Activated T-helper 2 cell treated with anti-CD3 and anti-CD28 coated beads, Interferon-gamma antibody, Interleukin-2, Interleukin-4, amounts not matched to agents 10 μg/mL and 5 μg/mL and 100 μg/mL, durations not matched to agents 14 hours and 24 hours and 36 hours (primary cell): ENCODE measurements around the gene VIL1. TPM values are rescaled to one million over a fixed set of nuclear protein-coding genes. Genes with fewer than 3 reads are reported as not detected.

ENCODE experiments used
- DNase-seq: peaks from one replicate; pipeline ENCODE4 v3.0.0; 2021; ENCODE audit warnings: low spot score
- H3K27ac Mint-ChIP-seq: one replicate; pipeline ENCODE4 v1.8.0; 2021; ENCODE audit warnings: mixed read lengths
- H3K27me3 Mint-ChIP-seq: one replicate; pipeline ENCODE4 v1.8.0; 2021; ENCODE audit warnings: low read depth, mixed read lengths
- H3K36me3 Mint-ChIP-seq: one replicate; pipeline ENCODE4 v1.8.0; 2021; ENCODE audit warnings: low read depth, mixed read lengths
- H3K4me1 Mint-ChIP-seq: one replicate; pipeline ENCODE4 v1.8.0; 2021; ENCODE audit warnings: low read depth, mixed read lengths
- H3K4me3 Mint-ChIP-seq: one replicate; pipeline ENCODE4 v1.8.0; 2021; ENCODE audit warnings: low read depth, mild to moderate bottlenecking, moderate library complexity, mixed read lengths
- H3K9me3 Mint-ChIP-seq: one replicate; pipeline ENCODE4 v1.8.0; 2021; ENCODE audit warnings: mixed read lengths
- intact Hi-C: fragments of 100-400 bp; cut with micrococcal nuclease; formaldehyde crosslinking; loops from one replicate; pipeline ENCODE4 v1.15.1; 2023
- total RNA-seq: library from RNA; stranded (reverse); gene quantifications from 2 replicates; pipeline ENCODE4 v1.2.3, GENCODE V29; 2022

The VIL1 gene
- total RNA-seq, result not detected in 2 replicates

GRCh38 chr2:218418717-218419458 lies at the start of gene VIL1:
Gene VIL1 (plus strand): TSS chr2:218419123. CDS start chr2:218423779, 4,656 bp downstream.
- intact Hi-C loops, result no loop called here
- H3K27me3 Mint-ChIP-seq, result no peaks in the 10 kb centered on the region
- H3K4me1 Mint-ChIP-seq, result no peaks in the 10 kb centered on the region
- no peak within 1 kb of the TSS for H3K4me3 Mint-ChIP-seq
- H3K27ac Mint-ChIP-seq, result no peak within 1 kb of the TSS
- no peak for DNase-seq
- no peaks in the 10 kb centered on the region for H3K36me3 Mint-ChIP-seq
- H3K9me3 Mint-ChIP-seq, result no peaks in the 10 kb centered on the region

DNA sequence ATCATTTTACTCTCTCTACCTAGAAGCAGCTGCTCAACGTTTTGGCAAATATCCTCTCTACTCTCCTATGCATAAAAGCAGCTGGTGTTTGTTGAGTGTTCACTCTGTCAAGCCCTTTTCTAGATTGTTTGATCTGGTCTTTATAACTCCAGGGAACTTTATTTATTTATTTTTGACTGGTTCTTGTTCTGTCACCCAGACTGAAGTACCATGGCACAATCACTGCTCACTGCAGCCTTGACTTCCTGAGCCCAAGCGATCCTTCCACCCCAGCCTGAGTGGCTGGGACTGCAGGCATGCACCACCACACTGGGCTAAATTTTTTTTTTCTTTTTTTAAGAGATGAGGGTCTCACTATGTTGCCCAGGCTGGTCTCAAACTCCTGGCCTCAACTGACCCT lies 49.6 kb upstream of the VIL1 start:
- Mint-ChIP-seq H3K4me1 (peaks cover 12% of the 10 kb centered on the region), H3K27me3 (peaks cover 14% of the 10 kb centered on the region), H3K27ac (no peak overlapping the region), H3K36me3 (no peaks in the 10 kb centered on the region), H3K9me3 (no peaks in the 10 kb centered on the region), H3K4me3 (peak overlapping the region; percentile 48)
- intact Hi-C loops, result loop anchor here (5.0 kb wide), 2 partner anchors 47 to 77 kb away; partner anchors contain the start of gene TMBIM1
- no peak for DNase-seq

DNA sequence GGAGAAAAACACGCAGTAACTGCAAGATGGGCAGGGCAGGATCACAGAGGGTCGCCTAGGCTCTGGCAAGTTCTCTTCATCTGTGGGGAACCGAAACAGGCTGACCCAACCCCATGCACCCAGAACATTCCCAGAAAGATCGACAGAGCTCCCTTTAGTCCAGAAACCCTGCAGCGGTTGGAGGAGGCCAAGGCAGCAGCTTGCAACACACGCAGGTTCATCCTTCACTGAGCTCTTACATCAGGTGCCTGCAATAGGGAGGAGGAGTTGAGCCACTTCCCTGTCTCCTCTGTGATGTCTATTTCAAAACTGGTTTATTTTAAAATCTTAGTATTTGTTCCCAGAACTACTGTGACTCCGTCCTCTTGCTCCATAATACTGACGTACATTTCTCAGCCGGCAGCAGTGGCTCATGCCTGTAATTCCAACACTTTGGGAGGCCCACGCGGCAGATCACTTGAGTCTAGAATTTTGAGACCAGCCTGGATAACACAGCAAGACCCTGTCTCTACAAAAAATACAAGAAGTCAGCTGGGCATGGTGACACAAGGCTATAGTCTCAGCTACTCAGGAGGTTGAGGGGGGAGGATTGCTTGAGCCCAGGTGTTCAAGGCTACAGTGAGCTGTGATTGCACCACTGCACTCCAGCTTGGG lies 48.4 kb upstream of the VIL1 start:
- DNase-seq, result no peak
- H3K27ac Mint-ChIP-seq, result no peak overlapping the region
- H3K9me3 Mint-ChIP-seq, result no peaks in the 10 kb centered on the region
- intact Hi-C loops, result no loop called here
- H3K27me3 Mint-ChIP-seq, result peaks cover 12% of the 10 kb centered on the region
- H3K36me3 Mint-ChIP-seq, result no peaks in the 10 kb centered on the region
- peaks cover 12% of the 10 kb centered on the region for H3K4me1 Mint-ChIP-seq
- no peak overlapping the region for H3K4me3 Mint-ChIP-seq

- Mint-ChIP-seq H3K4me3 (no peak overlapping the region), H3K27ac (no peak overlapping the region), H3K9me3 (no peaks in the 10 kb centered on the region), H3K27me3 (peaks cover 9% of the 10 kb centered on the region), H3K4me1 (peaks cover 10% of the 10 kb centered on the region), H3K36me3 (no peaks in the 10 kb centered on the region)
- no peak for DNase-seq
- intact Hi-C loops, result no loop called here
These were observed 47.0 kb upstream of the VIL1 start for GRCh38 chr2:218371983-218372350.

DNA sequence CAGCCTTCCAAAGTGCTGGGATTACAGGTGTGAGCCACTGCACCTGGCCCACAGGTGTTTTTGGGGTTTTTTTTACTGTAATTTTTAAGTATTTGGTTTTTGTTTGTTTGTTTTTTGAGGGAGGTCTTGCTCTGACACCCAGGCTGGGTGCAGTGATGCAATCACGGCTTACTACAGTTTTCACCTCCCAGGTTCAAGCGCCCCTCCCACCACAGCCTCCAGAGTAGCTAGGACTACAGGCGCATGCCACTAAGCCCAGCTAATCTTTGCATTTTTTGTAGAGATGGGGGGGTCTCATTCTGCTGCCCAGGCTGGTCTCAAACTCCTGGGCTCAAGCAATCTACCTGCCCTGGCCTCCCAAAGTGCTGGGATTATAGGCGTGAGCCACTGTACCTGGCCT lies 44.1 kb upstream of the VIL1 start:
- H3K4me3 Mint-ChIP-seq, result no peak overlapping the region
- no peaks in the 10 kb centered on the region for H3K9me3 Mint-ChIP-seq
- H3K4me1 Mint-ChIP-seq, result no peaks in the 10 kb centered on the region
- no peak for DNase-seq
- H3K27ac Mint-ChIP-seq, result no peak overlapping the region
- no peaks in the 10 kb centered on the region for H3K36me3 Mint-ChIP-seq
- peaks cover 11% of the 10 kb centered on the region for H3K27me3 Mint-ChIP-seq
- intact Hi-C loops, result no loop called here

- Mint-ChIP-seq H3K4me1 (no peaks in the 10 kb centered on the region), H3K9me3 (no peaks in the 10 kb centered on the region), H3K27me3 (peaks cover 6% of the 10 kb centered on the region), H3K4me3 (no peak overlapping the region), H3K36me3 (no peaks in the 10 kb centered on the region), H3K27ac (no peak overlapping the region)
- intact Hi-C loops, result no loop called here
- no peak for DNase-seq
These were observed 43.7 kb upstream of the VIL1 start for GRCh38 chr2:218375212-218375611.

DNA sequence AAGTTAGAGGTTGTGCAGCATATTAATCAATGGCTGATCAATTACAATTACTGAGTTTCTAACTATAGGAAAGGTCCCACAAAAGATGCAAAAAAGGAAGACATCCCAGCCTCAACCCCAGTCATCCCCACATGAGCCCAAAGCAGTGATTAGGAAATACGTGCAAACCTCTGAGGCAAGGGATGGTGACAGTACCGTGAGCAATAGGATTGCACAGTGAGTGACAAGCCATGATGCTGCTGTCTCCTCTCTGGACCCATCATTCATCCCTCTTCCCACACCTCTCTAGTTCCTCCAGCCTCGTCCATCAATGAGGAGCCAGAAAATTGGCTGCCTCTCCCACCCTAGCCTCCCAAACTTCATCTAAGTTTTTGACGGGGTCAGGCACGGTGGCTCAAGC lies 40.9 kb upstream of the VIL1 start:
- Mint-ChIP-seq H3K27ac (no peak overlapping the region), H3K4me1 (no peaks in the 10 kb centered on the region), H3K27me3 (peaks cover 10% of the 10 kb centered on the region), H3K36me3 (no peaks in the 10 kb centered on the region), H3K9me3 (no peaks in the 10 kb centered on the region), H3K4me3 (no peak overlapping the region)
- DNase-seq, result no peak
- intact Hi-C loops, result no loop called here

DNA sequence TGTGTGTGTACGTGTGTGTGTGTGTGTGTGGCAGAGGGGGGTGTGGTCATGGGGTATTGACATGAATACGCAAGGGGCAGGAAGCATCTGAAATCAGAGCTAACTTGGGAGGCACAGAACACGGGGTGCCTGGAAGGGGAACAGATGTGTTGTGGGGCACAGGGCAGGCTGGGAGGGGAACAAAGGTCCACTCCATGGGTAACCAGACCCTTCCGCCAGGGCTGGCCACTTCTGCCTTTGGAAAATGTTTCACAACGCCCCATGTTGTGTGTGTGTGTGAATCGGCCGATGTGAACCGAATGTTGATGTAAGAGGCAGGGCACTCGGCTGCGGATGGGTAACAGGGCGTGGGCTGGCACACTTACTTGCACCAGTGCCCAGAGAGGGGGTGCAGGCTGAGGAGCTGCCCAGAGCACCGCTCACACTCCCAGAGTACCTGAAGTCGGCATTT lies 37.0 kb upstream of the VIL1 start, which contains the start of gene SLC11A1:
TSS of gene SLC11A1 (plus strand) at position 358 of the 451 bp plus-strand sequence. CDS start 96 bp downstream, outside the sequence.
- no peak for DNase-seq
- no peaks in the 10 kb centered on the region for H3K4me1 Mint-ChIP-seq
- H3K36me3 Mint-ChIP-seq, result no peaks in the 10 kb centered on the region
- H3K27me3 Mint-ChIP-seq, result peaks cover 16% of the 10 kb centered on the region
- H3K27ac Mint-ChIP-seq, result no peak within 1 kb of the TSS
- intact Hi-C loops, result no loop called here
- no peaks in the 10 kb centered on the region for H3K9me3 Mint-ChIP-seq
- no peak within 1 kb of the TSS for H3K4me3 Mint-ChIP-seq

- Mint-ChIP-seq H3K27ac (no peak overlapping the region), H3K36me3 (no peaks in the 10 kb centered on the region), H3K9me3 (no peaks in the 10 kb centered on the region), H3K4me3 (no peak overlapping the region), H3K27me3 (peaks cover 20% of the 10 kb centered on the region), H3K4me1 (peaks cover 1% of the 10 kb centered on the region)
- intact Hi-C loops, result no loop called here
- no peak for DNase-seq
These were observed 36.1 kb upstream of the VIL1 start for GRCh38 chr2:218382785-218383184.

DNA sequence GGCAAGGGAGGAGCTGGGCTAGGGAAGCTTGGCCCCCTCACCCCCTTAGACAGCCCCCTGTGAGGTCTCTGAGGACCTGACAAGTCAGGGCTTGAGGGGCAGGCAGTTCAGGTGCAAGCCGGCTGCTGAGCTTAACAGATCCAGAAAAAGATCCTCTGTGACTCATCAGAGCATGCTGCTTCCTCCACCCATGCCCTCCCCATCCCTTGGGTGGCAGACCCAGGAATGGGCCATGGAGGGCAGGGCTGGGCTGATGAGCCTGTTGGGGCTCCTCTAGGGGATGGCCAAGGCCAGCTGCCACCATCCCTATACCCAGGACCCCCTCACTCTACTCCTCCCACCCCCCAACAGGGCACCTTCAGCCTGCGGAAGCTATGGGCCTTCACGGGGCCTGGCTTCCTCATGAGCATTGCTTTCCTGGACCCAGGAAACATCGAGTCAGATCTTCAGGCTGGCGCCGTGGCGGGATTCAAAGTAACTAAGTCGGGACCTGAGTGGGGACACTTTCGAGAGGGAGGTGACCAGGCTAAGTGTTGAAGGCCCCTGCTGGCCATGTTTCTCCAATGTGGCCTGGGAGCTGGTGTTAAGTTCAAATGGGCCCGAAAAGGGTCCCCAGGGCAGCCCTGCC lies 34.9 kb upstream of the VIL1 start:
- DNase-seq, result no peak
- H3K9me3 Mint-ChIP-seq, result no peaks in the 10 kb centered on the region
- no peak overlapping the region for H3K4me3 Mint-ChIP-seq
- no peak overlapping the region for H3K27ac Mint-ChIP-seq
- intact Hi-C loops, result no loop called here
- H3K36me3 Mint-ChIP-seq, result no peaks in the 10 kb centered on the region
- H3K4me1 Mint-ChIP-seq, result peaks cover 1% of the 10 kb centered on the region
- peaks cover 16% of the 10 kb centered on the region for H3K27me3 Mint-ChIP-seq

- Mint-ChIP-seq H3K9me3 (no peaks in the 10 kb centered on the region), H3K4me3 (no peak overlapping the region), H3K27me3 (peaks cover 14% of the 10 kb centered on the region), H3K27ac (no peak overlapping the region), H3K4me1 (peaks cover 1% of the 10 kb centered on the region), H3K36me3 (no peaks in the 10 kb centered on the region)
- no peak for DNase-seq
- intact Hi-C loops, result no loop called here
These were observed 33.9 kb upstream of the VIL1 start for GRCh38 chr2:218384975-218385374.

DNA sequence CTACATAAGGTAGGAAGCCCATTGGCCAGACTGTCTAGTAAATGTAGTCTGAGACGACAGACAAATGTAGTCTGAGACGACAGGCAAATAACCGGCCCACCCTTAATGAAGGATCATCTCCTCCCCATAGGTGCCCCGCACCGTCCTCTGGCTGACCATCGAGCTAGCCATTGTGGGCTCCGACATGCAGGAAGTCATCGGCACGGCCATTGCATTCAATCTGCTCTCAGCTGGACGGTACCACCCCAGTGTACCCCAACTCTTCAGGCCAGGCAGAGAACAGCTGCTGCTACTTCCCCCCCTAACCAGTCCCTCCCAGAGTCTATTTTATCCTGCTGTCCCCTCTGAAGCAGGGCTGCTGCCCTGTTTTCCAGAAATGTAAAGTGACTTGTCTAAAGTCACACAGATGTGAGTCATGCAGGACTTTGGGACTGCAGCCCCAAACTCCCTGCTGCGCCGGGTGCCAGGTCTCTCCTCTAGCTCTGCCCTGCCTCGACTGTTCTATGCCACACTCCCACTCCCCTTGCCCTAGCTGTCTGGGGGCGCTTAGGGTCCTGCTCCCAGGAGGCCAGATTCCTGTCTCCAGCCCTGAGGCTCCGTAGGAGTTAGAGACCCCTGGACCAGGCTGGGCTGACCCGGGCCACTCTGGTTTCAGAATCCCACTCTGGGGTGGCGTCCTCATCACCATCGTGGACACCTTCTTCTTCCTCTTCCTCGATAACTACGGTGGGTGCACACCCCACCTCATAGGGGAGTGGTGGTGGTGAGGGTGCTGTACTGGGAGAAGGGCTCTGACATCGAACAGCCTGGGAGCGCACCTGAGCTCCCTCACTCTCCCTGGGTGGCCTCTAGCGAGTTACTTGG lies 32.2 kb upstream of the VIL1 start:
- Mint-ChIP-seq H3K27ac (no peak overlapping the region), H3K27me3 (peaks cover 12% of the 10 kb centered on the region), H3K36me3 (no peaks in the 10 kb centered on the region), H3K4me1 (peaks cover 1% of the 10 kb centered on the region), H3K4me3 (no peak overlapping the region), H3K9me3 (no peaks in the 10 kb centered on the region)
- DNase-seq, result no peak
- intact Hi-C loops, result no loop called here
